GM23248 (cell line): ENCODE measurements around the gene SLC38A11.

Experiments used
- EZH2 ChIP-seq: fragments of 200-600 bp; sonication (generic); IDR thresholded peaks from 2 replicates; pipeline ENCODE4 v1.6.1; 2018; ENCODE audit warnings: antibody characterized with exemption, mild to moderate bottlenecking; ENCODE audit not compliant: insufficient read depth, poor library complexity, severe bottlenecking
- EZH2phosphoT487 ChIP-seq: fragments of 200-600 bp; sonication (generic); IDR thresholded peaks from 2 replicates; pipeline ENCODE4 v1.6.1; 2018; ENCODE audit warnings: antibody characterized with exemption, moderate library complexity, mild to moderate bottlenecking, low read depth; ENCODE audit not compliant: insufficient read depth

DNA sequence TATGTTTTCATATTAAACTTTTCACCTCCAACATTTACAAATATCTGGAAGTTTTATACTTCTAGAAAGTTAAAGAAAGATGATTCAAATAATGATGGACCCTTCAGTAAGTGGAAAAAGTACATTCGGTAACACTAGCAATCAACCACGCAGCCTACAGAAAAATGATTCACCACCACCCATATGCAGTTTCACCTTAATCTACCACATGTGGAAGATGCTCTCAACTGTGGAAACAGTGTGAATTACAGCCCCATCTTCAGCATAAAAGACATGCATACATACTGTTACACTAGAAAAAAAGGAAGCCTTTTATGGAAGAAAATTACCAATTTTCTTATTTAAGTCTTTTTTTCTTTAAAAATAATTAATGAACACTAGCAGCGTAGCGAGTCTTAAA, 1.1 kb downstream of the SLC38A11 start:
- TF ChIP-seq EZH2phosphoT487 (no peak), EZH2 (no peak)
